H9 (cell line): Measurements from ENCODE around the gene NGDN. TPM values are rescaled to one million over a fixed set of nuclear protein-coding genes. Genes with fewer than 3 reads are reported as not detected.

Source experiments
- DNase-seq: peaks from one replicate; pipeline ENCODE4 v3.0.0-alpha.2; 2017
- H2AFZ ChIP-seq: one replicate; pipeline ENCODE4 v1.6.1; 2013; ENCODE audit warnings: mild to moderate bottlenecking, low read length, control low read depth, moderate library complexity
- H2AK5ac ChIP-seq: 2 replicates; pipeline ENCODE4 v1.6.1; 2013; ENCODE audit warnings: low read length, control low read depth, mixed read lengths; ENCODE audit not compliant: insufficient read length
- H2BK120ac ChIP-seq: one replicate; pipeline ENCODE4 v1.6.1; 2013; ENCODE audit warnings: low read depth, mild to moderate bottlenecking, low read length, control low read depth, inconsistent platforms; ENCODE audit not compliant: poor library complexity, severe bottlenecking
- H2BK12ac ChIP-seq: 2 replicates; pipeline ENCODE4 v1.6.1; 2013; ENCODE audit warnings: low read length, control low read depth, mixed read lengths, low read depth; ENCODE audit not compliant: insufficient read length
- H2BK15ac ChIP-seq: 2 replicates; pipeline ENCODE4 v1.6.1; 2013; ENCODE audit warnings: low read depth, low read length, control low read depth
- H2BK20ac ChIP-seq: one replicate; pipeline ENCODE4 v1.6.1; 2013; ENCODE audit warnings: low read depth, mild to moderate bottlenecking, low read length, control low read depth, inconsistent platforms; ENCODE audit not compliant: poor library complexity, severe bottlenecking
- H2BK5ac ChIP-seq: 2 replicates; pipeline ENCODE4 v1.6.1; 2013; ENCODE audit warnings: low read length, control low read depth, mixed read lengths; ENCODE audit not compliant: insufficient read length
- H3K14ac ChIP-seq: 2 replicates; pipeline ENCODE4 v1.6.1; 2013; ENCODE audit warnings: low read length, control low read depth; ENCODE audit not compliant: insufficient read depth
- H3K18ac ChIP-seq: 2 replicates; pipeline ENCODE4 v1.6.1; 2013; ENCODE audit warnings: low read depth, mild to moderate bottlenecking, mixed read lengths, low read length, control low read depth; ENCODE audit not compliant: insufficient read length
- H3K23ac ChIP-seq: 2 replicates; pipeline ENCODE4 v1.6.1; 2013; ENCODE audit warnings: low read length, control low read depth, mixed read lengths, low read depth; ENCODE audit not compliant: insufficient read length
- H3K23me2 ChIP-seq: 2 replicates; pipeline ENCODE4 v1.6.1; 2013; ENCODE audit warnings: low read depth, mild to moderate bottlenecking, mixed read lengths, low read length, control low read depth; ENCODE audit not compliant: insufficient read length, poor library complexity, severe bottlenecking
- H3K27ac ChIP-seq: 2 replicates; pipeline ENCODE4 v1.5.1; 2013; ENCODE audit warnings: low read length, control low read depth, mixed read lengths, low read depth; ENCODE audit not compliant: insufficient read length
- H3K27me3 ChIP-seq: 2 replicates; pipeline ENCODE4 v1.6.1; 2013; ENCODE audit warnings: low read length, control low read depth, inconsistent platforms; ENCODE audit not compliant: insufficient read depth
- H3K4ac ChIP-seq: 2 replicates; pipeline ENCODE4 v1.6.1; 2013; ENCODE audit warnings: low read depth, mild to moderate bottlenecking, control low read depth, inconsistent platforms, low read length, moderate library complexity
- H3K4me1 ChIP-seq: 2 replicates; pipeline ENCODE4 v1.6.1; 2013; ENCODE audit warnings: low read length, control low read depth, inconsistent platforms; ENCODE audit not compliant: insufficient read depth
- H3K4me2 ChIP-seq: 2 replicates; pipeline ENCODE4 v1.6.1; 2013; ENCODE audit warnings: low read length, control low read depth, mixed read lengths; ENCODE audit not compliant: insufficient read length, insufficient read depth
- H3K56ac ChIP-seq: 2 replicates; pipeline ENCODE4 v1.6.1; 2013; ENCODE audit warnings: low read depth, mild to moderate bottlenecking, mixed read lengths, low read length, control low read depth; ENCODE audit not compliant: insufficient read length
- H3K79me1 ChIP-seq: 2 replicates; pipeline ENCODE4 v1.6.1; 2013; ENCODE audit warnings: low read depth, mild to moderate bottlenecking, moderate library complexity, low read length, control low read depth, inconsistent platforms; ENCODE audit not compliant: insufficient read depth, poor library complexity, severe bottlenecking
- H3K79me2 ChIP-seq: 2 replicates; pipeline ENCODE4 v1.6.1; 2013; ENCODE audit warnings: low read length, control low read depth, inconsistent platforms; ENCODE audit not compliant: insufficient read depth
- H3K9ac ChIP-seq: 2 replicates; pipeline ENCODE4 v1.6.1; 2013; ENCODE audit warnings: low read length, control low read depth, mixed read lengths; ENCODE audit not compliant: insufficient read length; ENCODE audit errors: extremely low read depth
- H3K9me3 ChIP-seq: one replicate; pipeline ENCODE4 v1.6.1; 2013; ENCODE audit warnings: low read depth, low read length, inconsistent platforms; ENCODE audit not compliant: control insufficient read depth
- H3T11ph ChIP-seq: one replicate; pipeline ENCODE4 v1.6.1; 2013; ENCODE audit warnings: mild to moderate bottlenecking, low read length, control low read depth, inconsistent platforms
- H4K20me1 ChIP-seq: one replicate; pipeline ENCODE4 v1.6.1; 2013; ENCODE audit not compliant: control insufficient read depth, insufficient read length, insufficient read depth
- H4K5ac ChIP-seq: 2 replicates; pipeline ENCODE4 v1.6.1; 2013; ENCODE audit warnings: low read depth, mild to moderate bottlenecking, mixed read lengths, low read length, control low read depth; ENCODE audit not compliant: insufficient read length
- H4K8ac ChIP-seq: replicated peaks from 2 replicates; pipeline ENCODE4 v1.6.1; 2013; ENCODE audit warnings: low read length, control low read depth, mixed read lengths, low read depth; ENCODE audit not compliant: insufficient read length
- H4K91ac ChIP-seq: 2 replicates; pipeline ENCODE4 v1.6.1; 2013; ENCODE audit warnings: low read depth, mild to moderate bottlenecking, moderate library complexity, mixed read lengths, low read length, control low read depth; ENCODE audit not compliant: insufficient read length
- H3K27ac Mint-ChIP-seq, 3 experiments: 2 replicates in 2 of 3; 3 replicates in 1 of 3; pipeline ENCODE4 v1.8.0; 2020 to 2021; ENCODE audit warnings: mixed read lengths in 3 of 3, mild to moderate bottlenecking in 1 of 3, moderate library complexity in 1 of 3
- H3K27me3 Mint-ChIP-seq: 2 replicates; pipeline ENCODE4 v1.8.0; 2021; ENCODE audit warnings: low read depth, mild to moderate bottlenecking, moderate library complexity, mixed read lengths
- H3K36me3 Mint-ChIP-seq, 3 experiments: 2 replicates in 2 of 3; 3 replicates in 1 of 3; pipeline ENCODE4 v1.8.0; 2020 to 2021; ENCODE audit warnings: low read depth in 3 of 3, mixed read lengths in 3 of 3; ENCODE audit not compliant: insufficient read depth in 1 of 3
- H3K4me1 Mint-ChIP-seq, 2 experiments: 2 replicates each; pipeline ENCODE4 v1.8.0; 2020; ENCODE audit warnings: mixed read lengths in 2 of 2
- H3K4me3 Mint-ChIP-seq, 2 experiments: 2 replicates in 1 of 2; 3 replicates in 1 of 2; pipeline ENCODE4 v1.8.0; 2020 to 2021; ENCODE audit warnings: mild to moderate bottlenecking in 2 of 2, mixed read lengths in 2 of 2, moderate library complexity in 1 of 2
- H3K9me3 Mint-ChIP-seq, 2 experiments: 2 replicates in 1 of 2; 3 replicates in 1 of 2; pipeline ENCODE4 v1.8.0; 2020; ENCODE audit warnings: mild to moderate bottlenecking in 2 of 2, mixed read lengths in 2 of 2, moderate library complexity in 1 of 2
- WGBS: extraction: QIAGEN DNeasy Blood & Tissue Kit; methylation state at CpG from one replicate; pipeline ENCODE4 v1.1.7; 2013; ENCODE audit warnings: missing lambda C conversion rate, low lambda C conversion rate, mixed read lengths; ENCODE audit not compliant: insufficient read length; ENCODE audit errors: extremely low coverage; 5-methylcytosine and 5-hydroxymethylcytosine counted together
- total RNA-seq: library from RNA; stranded (reverse); gene quantifications from 2 replicates; pipeline ENCODE4 v1.2.1, GENCODE V29; 2021
- TF ChIP-seq, protein P1 (sequence below): fragments of 200-600 bp; sonication (generic); conservative IDR thresholded peaks from 3 replicates; pipeline ENCODE4 v1.8.0; 2021; ENCODE audit warnings: antibody characterized with exemption, mild to moderate bottlenecking

The NGDN gene
- total RNA-seq, 1 experiment from 2014 or later = 53.1 TPM

DNA sequence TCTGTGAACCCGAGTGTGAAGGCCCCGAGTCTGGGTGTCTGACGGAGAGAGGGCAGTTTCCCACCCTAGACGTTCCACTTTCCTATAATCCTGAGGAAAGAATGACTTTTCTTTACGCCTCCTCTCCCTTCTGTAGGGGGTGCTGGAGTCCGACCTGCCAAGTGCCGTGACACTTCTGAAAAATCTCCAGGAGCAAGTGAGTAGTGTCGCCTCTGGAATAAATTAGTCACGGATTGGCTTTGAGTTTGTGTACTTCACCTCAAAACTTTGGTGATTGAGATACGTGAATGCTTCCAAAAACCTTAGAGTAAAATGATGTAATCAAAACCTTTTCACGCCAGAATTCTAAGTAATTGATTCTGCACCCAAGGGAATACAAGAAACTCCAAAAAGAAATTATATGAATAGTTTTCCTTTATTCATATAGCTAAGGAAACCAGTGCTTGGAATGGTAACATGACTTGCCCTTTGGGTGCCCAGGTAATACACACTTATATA, 452 bp downstream of the NGDN start:
- H3K56ac ChIP-seq = no peak overlapping the region
- no peak overlapping the region for H2AK5ac ChIP-seq
- no peaks in the 10 kb centered on the region for H3K27me3 ChIP-seq
- peak overlapping the region; percentile 98 for H3K9ac ChIP-seq
- no peak overlapping the region for H3K4ac ChIP-seq
- peaks cover 11% of the 10 kb centered on the region for H3K27me3 Mint-ChIP-seq
- peaks cover 16 to 41% (median 37%) of the 10 kb centered on the region in 3 experiments; a peak in 6 of 7 replicates for H3K36me3 Mint-ChIP-seq
- no peak overlapping the region for H3T11ph ChIP-seq
- peak overlapping the region; percentile 94 for H3K18ac ChIP-seq
- H3K4me2 ChIP-seq = peak overlapping the region; percentile 88
- H2BK15ac ChIP-seq = no peak overlapping the region
- peaks cover 3% of the 10 kb centered on the region for H3K23me2 ChIP-seq
- no peaks in the 10 kb centered on the region for H3K79me1 ChIP-seq
- H3K4me3 Mint-ChIP-seq = no peak overlapping the region
- no peak overlapping the region for H3K27ac Mint-ChIP-seq
- DNase-seq = no peak
- H2BK20ac ChIP-seq = no peak overlapping the region
- H4K20me1 ChIP-seq = no peaks in the 10 kb centered on the region
- H3K4me1 ChIP-seq = no peaks in the 10 kb centered on the region
- peaks cover 0 to 4% of the 10 kb centered on the region in 2 experiments; a peak in 2 of 4 replicates for H3K4me1 Mint-ChIP-seq
- peaks cover 3% of the 10 kb centered on the region; the same call in 1 of the 2 replicates for H3K79me2 ChIP-seq
- 0 out of 2 replicates have a peak overlapping the region, but pooled peaks have one; percentile 77 for H3K14ac ChIP-seq
- H3K9me3 Mint-ChIP-seq = no peaks in the 10 kb centered on the region
- H4K91ac ChIP-seq = no peak overlapping the region
- peak overlapping the region; percentile 88 for H2BK5ac ChIP-seq
- H2BK120ac ChIP-seq = no peak overlapping the region
- no peak overlapping the region for H2BK12ac ChIP-seq
- H3K27ac ChIP-seq = peak overlapping the region; percentile 24
- H3K23ac ChIP-seq = no peak overlapping the region
- TF ChIP-seq, protein P1, sequence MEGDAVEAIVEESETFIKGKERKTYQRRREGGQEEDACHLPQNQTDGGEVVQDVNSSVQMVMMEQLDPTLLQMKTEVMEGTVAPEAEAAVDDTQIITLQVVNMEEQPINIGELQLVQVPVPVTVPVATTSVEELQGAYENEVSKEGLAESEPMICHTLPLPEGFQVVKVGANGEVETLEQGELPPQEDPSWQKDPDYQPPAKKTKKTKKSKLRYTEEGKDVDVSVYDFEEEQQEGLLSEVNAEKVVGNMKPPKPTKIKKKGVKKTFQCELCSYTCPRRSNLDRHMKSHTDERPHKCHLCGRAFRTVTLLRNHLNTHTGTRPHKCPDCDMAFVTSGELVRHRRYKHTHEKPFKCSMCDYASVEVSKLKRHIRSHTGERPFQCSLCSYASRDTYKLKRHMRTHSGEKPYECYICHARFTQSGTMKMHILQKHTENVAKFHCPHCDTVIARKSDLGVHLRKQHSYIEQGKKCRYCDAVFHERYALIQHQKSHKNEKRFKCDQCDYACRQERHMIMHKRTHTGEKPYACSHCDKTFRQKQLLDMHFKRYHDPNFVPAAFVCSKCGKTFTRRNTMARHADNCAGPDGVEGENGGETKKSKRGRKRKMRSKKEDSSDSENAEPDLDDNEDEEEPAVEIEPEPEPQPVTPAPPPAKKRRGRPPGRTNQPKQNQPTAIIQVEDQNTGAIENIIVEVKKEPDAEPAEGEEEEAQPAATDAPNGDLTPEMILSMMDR = no peak
- no CpG with 5 or more reads among the region's 11 CpGs for WGBS
- no peak overlapping the region for H4K8ac ChIP-seq
- H3K9me3 ChIP-seq = no peaks in the 10 kb centered on the region
- peak overlapping the region; percentile 90 for H4K5ac ChIP-seq
- H2AFZ ChIP-seq = no peak overlapping the region
